GM12878 (cell line): ENCODE measurements around the gene MYO3B. TPM values are rescaled to one million over a fixed set of nuclear protein-coding genes. Genes with fewer than 3 reads are reported as not detected.

ENCODE experiments used
- ATAC-seq: fragments of 200-7000 bp; cut with Tn5 transposase; 3 replicates; pipeline ENCODE4 v1.9.1; 2020; ENCODE audit warnings: mild to moderate bottlenecking, moderate library complexity
- BruUV-seq: library from RNA; stranded (reverse); fragments of 400-500 nt; replicated peaks from 2 replicates; lab custom pipeline; 2021; lab: Mats Ljungman, UMichigan
- CTCF ChIA-PET: fragments of 300-600 bp; sonication (Branson Sonifier 250); formaldehyde crosslinking; extraction: SDS; loops from one replicate; lab custom pipeline; 2021; ENCODE audit warnings: inconsistent platforms; lab: Yijun Ruan, JAX
- POLR2A ChIA-PET: fragments of 350-600 bp; formaldehyde crosslinking; extraction: SDS; loops from one replicate; lab custom pipeline; 2021; ENCODE audit warnings: inconsistent platforms; lab: Charles Lee
- RAD21 ChIA-PET: fragments of 300-600 bp; sonication (Branson Sonifier 250); formaldehyde crosslinking; loops from one replicate; lab custom pipeline; 2023; ENCODE audit warnings: antibody characterized with exemption; ENCODE audit not compliant: unreplicated experiment; lab: Charles Lee
- SMC1A ChIA-PET: fragments of 300-600 bp; sonication (Branson Sonifier 250); formaldehyde crosslinking; loops from one replicate; lab custom pipeline; 2023; ENCODE audit not compliant: unreplicated experiment, uncharacterized antibody; lab: Charles Lee
- DNase-seq: peaks from one replicate; pipeline ENCODE4 v3.0.0-alpha.2; 2011; ENCODE audit warnings: low read depth, low spot score
- FAIRE-seq: peaks from 3 replicates; lab custom pipeline; 2011; peaks lifted over from hg19 to GRCh38; lab: Jason Lieb, UNC
- H2AFZ ChIP-seq: 2 replicates; pipeline ENCODE4 v1.6.0; 2011; ENCODE audit warnings: low read depth, low read length, control low read depth; ENCODE audit not compliant: control insufficient read depth
- H3K27ac ChIP-seq: 2 replicates; pipeline ENCODE4 v1.5.1; 2011; ENCODE audit warnings: control low read depth; ENCODE audit not compliant: control insufficient read depth, insufficient read depth
- H3K27me3 ChIP-seq, 2 experiments: replicated peaks in 1 of 2; 2 replicates each; pipeline versions ENCODE4 v1.6.0 to v1.6.1; 2011; ENCODE audit warnings: low read length in 1 of 2; ENCODE audit not compliant: control insufficient read depth in 2 of 2, insufficient read depth in 2 of 2
- H3K36me3 ChIP-seq, 2 experiments: 2 replicates each; pipeline ENCODE4 v1.5.1; 2011; ENCODE audit warnings: low read length in 1 of 2; ENCODE audit not compliant: control insufficient read depth in 2 of 2, insufficient read depth in 2 of 2
- H3K4me1 ChIP-seq: 2 replicates; pipeline ENCODE4 v1.6.1; 2011; ENCODE audit warnings: mild to moderate bottlenecking, low read length, moderate library complexity, mixed read lengths; ENCODE audit not compliant: control insufficient read depth, insufficient read depth
- H3K4me2 ChIP-seq: 2 replicates; pipeline ENCODE4 v1.6.0; 2011; ENCODE audit warnings: control low read depth; ENCODE audit not compliant: control insufficient read depth, insufficient read depth
- H3K4me3 ChIP-seq: fragments of 200-600 bp; sonication (generic); 2 replicates; pipeline ENCODE4 v1.5.1; 2016
- H3K79me2 ChIP-seq: 2 replicates; pipeline ENCODE4 v1.6.0; 2011; ENCODE audit warnings: low read length; ENCODE audit not compliant: control insufficient read depth, insufficient read depth
- H3K9ac ChIP-seq: 2 replicates; pipeline ENCODE4 v1.8.0; 2011; ENCODE audit warnings: low read length, control low read depth, mixed read lengths; ENCODE audit not compliant: control insufficient read depth, insufficient read depth
- H3K9me3 ChIP-seq: replicated peaks from 3 replicates; pipeline ENCODE4 v1.5.1; 2011; ENCODE audit warnings: mild to moderate bottlenecking, low read length; ENCODE audit not compliant: control insufficient read depth, insufficient read depth
- H4K20me1 ChIP-seq: 2 replicates; pipeline ENCODE4 v1.6.0; 2011; ENCODE audit not compliant: control insufficient read depth, insufficient read depth
- CTCF ChIP-seq, 3 experiments: IDR thresholded peaks in 2 of 3; conservative IDR thresholded peaks in 1 of 3; 2 replicates each; pipeline ENCODE4 v1.5.1; 2011; ENCODE audit warnings: low read depth in 3 of 3, low read length in 3 of 3, mild to moderate bottlenecking in 3 of 3, control low read depth in 2 of 3, moderate library complexity in 2 of 3, inconsistent platforms in 1 of 3, mixed read lengths in 1 of 3; ENCODE audit not compliant: control insufficient read depth in 2 of 3, insufficient read depth in 1 of 3; ENCODE audit errors: extremely low read depth in 1 of 3
- RFX5 ChIP-seq: IDR thresholded peaks from 2 replicates; pipeline ENCODE4 v1.6.1; 2011; ENCODE audit warnings: low read depth, low read length, improper control_type of control experiment
- SP1 ChIP-seq: IDR thresholded peaks from one replicate; pipeline ENCODE4 v1.6.1; 2011; ENCODE audit warnings: low read depth, low read length
- WGBS: methylation state at CpG from one replicate; pipeline ENCODE4 v1.1.6; 2016; ENCODE audit warnings: low lambda C conversion rate; ENCODE audit not compliant: insufficient replicate concordance, insufficient coverage; ENCODE audit errors: missing lambda C conversion rate; 5-methylcytosine and 5-hydroxymethylcytosine counted together
- in situ Hi-C: fragments of 300-500 bp; cut with MboI; formaldehyde crosslinking; loops from 9 replicates; pipeline ENCODE4 v1.14.3; 2018; ENCODE audit warnings: mixed read lengths
- intact Hi-C: fragments of 100-400 bp; cut with micrococcal nuclease; formaldehyde crosslinking; loops from one replicate; pipeline ENCODE4 v1.14.2; 2022; ENCODE audit not compliant: unreplicated experiment
- polyA plus RNA-seq, 11 experiments: library from polyadenylated mRNA; depleted of rRNA in 4 of 11; unstranded in 6 of 11; stranded (reverse) in 5 of 11; fragments of >200 nt; fragmentation: Nextera tagmentation in 4 of 11; fragmentation: Illumina TruSeq in 1 of 11; extraction: Ambion mirVana in 4 of 11; extraction: Trizol in 1 of 11; gene quantifications; 1 replicate in 1 of 11; 2 replicates in 10 of 11; pipeline versions ENCODE4 v1.2.1 to v1.2.3, GENCODE V29; 2011 to 2016; ENCODE audit warnings: inconsistent platforms in 2 of 11, missing spikeins in 2 of 11, low read depth in 1 of 11
- total RNA-seq, 4 experiments: library from RNA; depleted of rRNA in 3 of 4; stranded (reverse); fragments of >200 nt in 3 of 4; fragmentation: Illumina TruSeq in 1 of 4; extraction: Trizol in 1 of 4; gene quantifications; 2 replicates each; pipeline versions ENCODE4 v1.2.1 to v1.2.3, GENCODE V29; 2013 to 2021

MYO3B gene
- total and polyA plus RNA-seq, 10 of the 15 experiments (the other 5 are each of a cell fraction or from before 2014, with no cell fraction given): 1.1 to 7.1 (median 2.1) TPM

GRCh38 chr2:170411660-170412059, 233.7 kb downstream of the MYO3B start:
- FAIRE-seq (no peak), DNase-seq (no peak), ATAC-seq (no peak)
- in situ Hi-C loops (no loop called here), intact Hi-C loops (no loop called here)
- Histone ChIP-seq H3K4me1 (peaks cover 4% of the 10 kb centered on the region), H4K20me1 (no peaks in the 10 kb centered on the region), H3K9ac (no peak overlapping the region), H3K79me2 (no peaks in the 10 kb centered on the region), H3K4me3 (no peak overlapping the region), H3K36me3 (no peaks in the 10 kb centered on the region), H3K27me3 (no peaks in the 10 kb centered on the region), H3K4me2 (no peak overlapping the region), H3K9me3 (no peaks in the 10 kb centered on the region), H2AFZ (no peak overlapping the region), H3K27ac (no peak overlapping the region)
- TF ChIP-seq CTCF (IDR thresholded peaks at IDR 0.05 in 2 of 3, conservative IDR thresholded peaks at IDR 0.05 in 1 of 3; ENCODE audit: control insufficient read depth in 2 of 3, extremely low read depth in 1 of 3, insufficient read depth in 1 of 3, low read depth in 3 of 3, low read length in 3 of 3): no peak
- RAD21 ChIA-PET: interaction anchor here (1.7 kb wide), 1 partner anchor 137 kb away, joined by 5 read pairs; no protein-coding TSS in a partner anchor
- SMC1A ChIA-PET: interaction anchor here (1.0 kb wide), 1 partner anchor 50 kb away, joined by 3 read pairs; no protein-coding TSS in a partner anchor
- CTCF ChIA-PET: interaction anchor here (0.9 to 1.5 kb wide), 3 partner anchors 10 to 401 kb away, joined by 3 to 8 read pairs (median 6); no protein-coding TSS in a partner anchor
- BruUV-seq: no TSS peak
- POLR2A ChIA-PET: interaction anchor here (0.5 kb wide), 1 partner anchor 11 kb away, joined by 3 read pairs; no protein-coding TSS in a partner anchor

- Histone ChIP-seq H3K9ac (no peak overlapping the region), H3K4me1 (peaks cover 3% of the 10 kb centered on the region; the same call in 1 of the 2 replicates), H3K4me2 (no peak overlapping the region), H3K4me3 (no peak overlapping the region), H3K9me3 (no peaks in the 10 kb centered on the region), H3K79me2 (no peaks in the 10 kb centered on the region), H3K27me3 (no peaks in the 10 kb centered on the region), H4K20me1 (no peaks in the 10 kb centered on the region), H3K27ac (no peak overlapping the region), H3K36me3 (no peaks in the 10 kb centered on the region), H2AFZ (no peak overlapping the region)
- FAIRE-seq: no peak
- ChIA-PET CTCF (interaction anchor here (0.8 to 1.0 kb wide), 2 partner anchors 10 to 12 kb away, joined by 3 read pairs; no protein-coding TSS in a partner anchor), SMC1A (interaction anchor here (0.9 to 1.5 kb wide), 4 partner anchors 13 to 396 kb away, joined by 3 to 6 read pairs (median 3); partner anchors contain the start of gene GAD1), POLR2A (interaction anchor here (0.6 kb wide), 1 partner anchor 18 kb away, joined by 3 read pairs; no protein-coding TSS in a partner anchor), RAD21 (interaction anchor here (1.3 kb wide), 1 partner anchor 12 kb away, joined by 5 read pairs; no protein-coding TSS in a partner anchor)
- no peak for ATAC-seq
- intact Hi-C loops (no loop called here), in situ Hi-C loops (no loop called here)
- TF ChIP-seq SP1: no peak
- no peak for TF ChIP-seq RFX5
- 29% methylated on average over 11 of the region's 11 CpGs for WGBS
- no TSS peak for BruUV-seq
- no peak for DNase-seq
Measured at GRCh38 chr2:170420961-170421687, 243.2 kb downstream of the MYO3B start.
